H9 (cell line): ENCODE measurements around the gene CDH13. TPM values are rescaled to one million over a fixed set of nuclear protein-coding genes. Genes with fewer than 3 reads are reported as not detected.

Experiments
- DNase-seq: peaks from one replicate; pipeline ENCODE4 v3.0.0-alpha.2; 2017
- H2AFZ ChIP-seq: one replicate; pipeline ENCODE4 v1.6.1; 2013; ENCODE audit warnings: mild to moderate bottlenecking, low read length, control low read depth, moderate library complexity
- H2AK5ac ChIP-seq: 2 replicates; pipeline ENCODE4 v1.6.1; 2013; ENCODE audit warnings: low read length, control low read depth, mixed read lengths; ENCODE audit not compliant: insufficient read length
- H2BK120ac ChIP-seq: one replicate; pipeline ENCODE4 v1.6.1; 2013; ENCODE audit warnings: low read depth, mild to moderate bottlenecking, low read length, control low read depth, inconsistent platforms; ENCODE audit not compliant: poor library complexity, severe bottlenecking
- H2BK12ac ChIP-seq: 2 replicates; pipeline ENCODE4 v1.6.1; 2013; ENCODE audit warnings: low read length, control low read depth, mixed read lengths, low read depth; ENCODE audit not compliant: insufficient read length
- H2BK15ac ChIP-seq: 2 replicates; pipeline ENCODE4 v1.6.1; 2013; ENCODE audit warnings: low read depth, low read length, control low read depth
- H2BK20ac ChIP-seq: one replicate; pipeline ENCODE4 v1.6.1; 2013; ENCODE audit warnings: low read depth, mild to moderate bottlenecking, low read length, control low read depth, inconsistent platforms; ENCODE audit not compliant: poor library complexity, severe bottlenecking
- H2BK5ac ChIP-seq: 2 replicates; pipeline ENCODE4 v1.6.1; 2013; ENCODE audit warnings: low read length, control low read depth, mixed read lengths; ENCODE audit not compliant: insufficient read length
- H3K14ac ChIP-seq: 2 replicates; pipeline ENCODE4 v1.6.1; 2013; ENCODE audit warnings: low read length, control low read depth; ENCODE audit not compliant: insufficient read depth
- H3K18ac ChIP-seq: 2 replicates; pipeline ENCODE4 v1.6.1; 2013; ENCODE audit warnings: low read depth, mild to moderate bottlenecking, mixed read lengths, low read length, control low read depth; ENCODE audit not compliant: insufficient read length
- H3K23ac ChIP-seq: 2 replicates; pipeline ENCODE4 v1.6.1; 2013; ENCODE audit warnings: low read length, control low read depth, mixed read lengths, low read depth; ENCODE audit not compliant: insufficient read length
- H3K23me2 ChIP-seq: 2 replicates; pipeline ENCODE4 v1.6.1; 2013; ENCODE audit warnings: low read depth, mild to moderate bottlenecking, mixed read lengths, low read length, control low read depth; ENCODE audit not compliant: insufficient read length, poor library complexity, severe bottlenecking
- H3K27ac ChIP-seq: 2 replicates; pipeline ENCODE4 v1.5.1; 2013; ENCODE audit warnings: low read length, control low read depth, mixed read lengths, low read depth; ENCODE audit not compliant: insufficient read length
- H3K27me3 ChIP-seq: 2 replicates; pipeline ENCODE4 v1.6.1; 2013; ENCODE audit warnings: low read length, control low read depth, inconsistent platforms; ENCODE audit not compliant: insufficient read depth
- H3K4ac ChIP-seq: 2 replicates; pipeline ENCODE4 v1.6.1; 2013; ENCODE audit warnings: low read depth, mild to moderate bottlenecking, control low read depth, inconsistent platforms, low read length, moderate library complexity
- H3K4me1 ChIP-seq: 2 replicates; pipeline ENCODE4 v1.6.1; 2013; ENCODE audit warnings: low read length, control low read depth, inconsistent platforms; ENCODE audit not compliant: insufficient read depth
- H3K4me2 ChIP-seq: 2 replicates; pipeline ENCODE4 v1.6.1; 2013; ENCODE audit warnings: low read length, control low read depth, mixed read lengths; ENCODE audit not compliant: insufficient read length, insufficient read depth
- H3K56ac ChIP-seq: 2 replicates; pipeline ENCODE4 v1.6.1; 2013; ENCODE audit warnings: low read depth, mild to moderate bottlenecking, mixed read lengths, low read length, control low read depth; ENCODE audit not compliant: insufficient read length
- H3K79me1 ChIP-seq: 2 replicates; pipeline ENCODE4 v1.6.1; 2013; ENCODE audit warnings: low read depth, mild to moderate bottlenecking, moderate library complexity, low read length, control low read depth, inconsistent platforms; ENCODE audit not compliant: insufficient read depth, poor library complexity, severe bottlenecking
- H3K79me2 ChIP-seq: 2 replicates; pipeline ENCODE4 v1.6.1; 2013; ENCODE audit warnings: low read length, control low read depth, inconsistent platforms; ENCODE audit not compliant: insufficient read depth
- H3K9ac ChIP-seq: 2 replicates; pipeline ENCODE4 v1.6.1; 2013; ENCODE audit warnings: low read length, control low read depth, mixed read lengths; ENCODE audit not compliant: insufficient read length; ENCODE audit errors: extremely low read depth
- H3K9me3 ChIP-seq: one replicate; pipeline ENCODE4 v1.6.1; 2013; ENCODE audit warnings: low read depth, low read length, inconsistent platforms; ENCODE audit not compliant: control insufficient read depth
- H3T11ph ChIP-seq: one replicate; pipeline ENCODE4 v1.6.1; 2013; ENCODE audit warnings: mild to moderate bottlenecking, low read length, control low read depth, inconsistent platforms
- H4K20me1 ChIP-seq: one replicate; pipeline ENCODE4 v1.6.1; 2013; ENCODE audit not compliant: control insufficient read depth, insufficient read length, insufficient read depth
- H4K5ac ChIP-seq: 2 replicates; pipeline ENCODE4 v1.6.1; 2013; ENCODE audit warnings: low read depth, mild to moderate bottlenecking, mixed read lengths, low read length, control low read depth; ENCODE audit not compliant: insufficient read length
- H4K8ac ChIP-seq: replicated peaks from 2 replicates; pipeline ENCODE4 v1.6.1; 2013; ENCODE audit warnings: low read length, control low read depth, mixed read lengths, low read depth; ENCODE audit not compliant: insufficient read length
- H4K91ac ChIP-seq: 2 replicates; pipeline ENCODE4 v1.6.1; 2013; ENCODE audit warnings: low read depth, mild to moderate bottlenecking, moderate library complexity, mixed read lengths, low read length, control low read depth; ENCODE audit not compliant: insufficient read length
- H3K27ac Mint-ChIP-seq, 3 experiments: 2 replicates in 2 of 3; 3 replicates in 1 of 3; pipeline ENCODE4 v1.8.0; 2020 to 2021; ENCODE audit warnings: mixed read lengths in 3 of 3, mild to moderate bottlenecking in 1 of 3, moderate library complexity in 1 of 3
- H3K27me3 Mint-ChIP-seq: 2 replicates; pipeline ENCODE4 v1.8.0; 2021; ENCODE audit warnings: low read depth, mild to moderate bottlenecking, moderate library complexity, mixed read lengths
- H3K36me3 Mint-ChIP-seq, 3 experiments: 2 replicates in 2 of 3; 3 replicates in 1 of 3; pipeline ENCODE4 v1.8.0; 2020 to 2021; ENCODE audit warnings: low read depth in 3 of 3, mixed read lengths in 3 of 3; ENCODE audit not compliant: insufficient read depth in 1 of 3
- H3K4me1 Mint-ChIP-seq, 2 experiments: 2 replicates each; pipeline ENCODE4 v1.8.0; 2020; ENCODE audit warnings: mixed read lengths in 2 of 2
- H3K4me3 Mint-ChIP-seq, 2 experiments: 2 replicates in 1 of 2; 3 replicates in 1 of 2; pipeline ENCODE4 v1.8.0; 2020 to 2021; ENCODE audit warnings: mild to moderate bottlenecking in 2 of 2, mixed read lengths in 2 of 2, moderate library complexity in 1 of 2
- H3K9me3 Mint-ChIP-seq, 2 experiments: 2 replicates in 1 of 2; 3 replicates in 1 of 2; pipeline ENCODE4 v1.8.0; 2020; ENCODE audit warnings: mild to moderate bottlenecking in 2 of 2, mixed read lengths in 2 of 2, moderate library complexity in 1 of 2
- CTCF ChIP-seq: fragments of 200-600 bp; sonication (generic); conservative IDR thresholded peaks from 3 replicates; pipeline ENCODE4 v1.8.0; 2021; ENCODE audit warnings: antibody characterized with exemption, mild to moderate bottlenecking
- WGBS: extraction: QIAGEN DNeasy Blood & Tissue Kit; methylation state at CpG from one replicate; pipeline ENCODE4 v1.1.7; 2013; ENCODE audit warnings: missing lambda C conversion rate, low lambda C conversion rate, mixed read lengths; ENCODE audit not compliant: insufficient read length; ENCODE audit errors: extremely low coverage; 5-methylcytosine and 5-hydroxymethylcytosine counted together
- total RNA-seq: library from RNA; stranded (reverse); gene quantifications from 2 replicates; pipeline ENCODE4 v1.2.1, GENCODE V29; 2021

Gene CDH13
- total RNA-seq, 1 experiment from 2014 or later: 1.5 TPM

- no peak overlapping the region for H2BK15ac ChIP-seq
- H3K4ac ChIP-seq: no peak overlapping the region
- H3K9ac ChIP-seq: no peak overlapping the region
- no peak overlapping the region for H2BK5ac ChIP-seq
- no peak overlapping the region for H3K23ac ChIP-seq
- DNase-seq: no peak
- no peaks in the 10 kb centered on the region for H4K20me1 ChIP-seq
- no peaks in the 10 kb centered on the region for H3K9me3 ChIP-seq
- no peaks in the 10 kb centered on the region for H3K4me1 Mint-ChIP-seq
- WGBS: no CpG with 5 or more reads among the region's 4 CpGs
- no peak overlapping the region for H3T11ph ChIP-seq
- H3K18ac ChIP-seq: no peak overlapping the region
- H3K56ac ChIP-seq: no peak overlapping the region
- no peaks in the 10 kb centered on the region for H3K27me3 ChIP-seq
- TF ChIP-seq CTCF: no peak
- H3K14ac ChIP-seq: no peak overlapping the region
- H3K4me1 ChIP-seq: no peaks in the 10 kb centered on the region
- no peaks in the 10 kb centered on the region for H3K9me3 Mint-ChIP-seq
- no peak overlapping the region for H3K4me2 ChIP-seq
- no peaks in the 10 kb centered on the region for H3K23me2 ChIP-seq
- no peaks in the 10 kb centered on the region for H3K79me2 ChIP-seq
- no peaks in the 10 kb centered on the region for H3K36me3 Mint-ChIP-seq
- peaks cover 10% of the 10 kb centered on the region for H3K27me3 Mint-ChIP-seq
- no peak overlapping the region for H3K27ac Mint-ChIP-seq
- no peak overlapping the region for H2AFZ ChIP-seq
- no peak overlapping the region for H4K91ac ChIP-seq
- H2BK20ac ChIP-seq: no peak overlapping the region
- H2AK5ac ChIP-seq: no peak overlapping the region
- H4K5ac ChIP-seq: no peak overlapping the region
- no peaks in the 10 kb centered on the region for H3K79me1 ChIP-seq
- H3K27ac ChIP-seq: no peak overlapping the region
- no peak overlapping the region for H4K8ac ChIP-seq
- H2BK12ac ChIP-seq: no peak overlapping the region
- no peak overlapping the region for H2BK120ac ChIP-seq
- H3K4me3 Mint-ChIP-seq: no peak overlapping the region
Observed at GRCh38 chr16:83698964-83699363, 1072.2 kb downstream of the CDH13 start.
